MM.1S (cell line): Measurements from ENCODE around the gene SAMD4A.

Source experiments
- DNase-seq: peaks from one replicate; pipeline ENCODE4 v3.0.0-alpha.2; 2015
- H2AFZ ChIP-seq: fragments of 300-600 bp; sonication (generic); 2 replicates; pipeline ENCODE4 v1.6.0; 2016; ENCODE audit warnings: antibody characterized with exemption, low read length
- H3F3A ChIP-seq: fragments of 300-600 bp; sonication (generic); 2 replicates; pipeline ENCODE4 v1.6.1; 2016; ENCODE audit warnings: mild to moderate bottlenecking, antibody characterized with exemption, low read length, moderate library complexity, mixed read lengths; ENCODE audit not compliant: insufficient read depth
- H3K27ac ChIP-seq: fragments of 300-600 bp; sonication (generic); 2 replicates; pipeline ENCODE4 v1.5.1; 2016; ENCODE audit warnings: mild to moderate bottlenecking, low read length
- H3K27me3 ChIP-seq: fragments of 300-600 bp; sonication (generic); replicated peaks from 2 replicates; pipeline ENCODE4 v1.6.0; 2016; ENCODE audit warnings: low read length; ENCODE audit not compliant: insufficient read depth
- H3K36me3 ChIP-seq: fragments of 300-600 bp; sonication (generic); replicated peaks from 2 replicates; pipeline ENCODE4 v1.6.1; 2016; ENCODE audit warnings: mild to moderate bottlenecking, low read length, mixed read lengths; ENCODE audit not compliant: insufficient read depth
- H3K4me1 ChIP-seq: fragments of 300-600 bp; sonication (generic); 2 replicates; pipeline ENCODE4 v1.6.1; 2016; ENCODE audit warnings: low read length, mixed read lengths
- H3K4me2 ChIP-seq: fragments of 300-600 bp; sonication (generic); 2 replicates; pipeline ENCODE4 v1.6.0; 2016; ENCODE audit warnings: low read depth, low read length
- H3K4me3 ChIP-seq: fragments of 300-600 bp; sonication (generic); 2 replicates; pipeline ENCODE4 v1.5.1; 2016; ENCODE audit warnings: low read length, mixed read lengths
- H3K79me2 ChIP-seq: fragments of 300-600 bp; sonication (generic); 2 replicates; pipeline ENCODE4 v1.6.1; 2016; ENCODE audit warnings: mixed run types, low read length, mixed read lengths
- H3K9ac ChIP-seq: fragments of 300-600 bp; sonication (generic); 2 replicates; pipeline ENCODE4 v1.6.1; 2016; ENCODE audit warnings: low read length, mixed read lengths
- H3K9me2 ChIP-seq: fragments of 300-600 bp; sonication (generic); replicated peaks from 2 replicates; pipeline ENCODE4 v1.6.1; 2016; ENCODE audit warnings: mild to moderate bottlenecking, low read length, mixed read lengths; ENCODE audit not compliant: insufficient read depth
- H3K9me3 ChIP-seq: fragments of 300-600 bp; sonication (generic); replicated peaks from 2 replicates; pipeline ENCODE4 v1.6.1; 2016; ENCODE audit warnings: mild to moderate bottlenecking, low read length, mixed read lengths; ENCODE audit not compliant: insufficient read depth
- H4K20me1 ChIP-seq: fragments of 300-600 bp; sonication (generic); 2 replicates; pipeline ENCODE4 v1.6.1; 2016; ENCODE audit warnings: mild to moderate bottlenecking, low read length, moderate library complexity, mixed read lengths; ENCODE audit not compliant: insufficient read depth
- EZH2 ChIP-seq: fragments of 300-600 bp; sonication (generic); optimal IDR thresholded peaks from 2 replicates; pipeline ENCODE3; 2017; ENCODE audit warnings: low read depth, mild to moderate bottlenecking, antibody characterized with exemption, low read length, mixed read lengths
- EZH2phosphoT487 ChIP-seq: fragments of 300-600 bp; sonication (generic); IDR thresholded peaks from 2 replicates; pipeline ENCODE4 v1.6.1; 2018; ENCODE audit warnings: antibody characterized with exemption, low read length
- TF ChIP-seq, protein P1 (sequence below): fragments of 300-600 bp; sonication (generic); IDR thresholded peaks from 2 replicates; pipeline ENCODE4 v1.5.1; 2016; ENCODE audit warnings: antibody characterized with exemption, low read length, mixed read lengths

The SAMD4A gene

DNA sequence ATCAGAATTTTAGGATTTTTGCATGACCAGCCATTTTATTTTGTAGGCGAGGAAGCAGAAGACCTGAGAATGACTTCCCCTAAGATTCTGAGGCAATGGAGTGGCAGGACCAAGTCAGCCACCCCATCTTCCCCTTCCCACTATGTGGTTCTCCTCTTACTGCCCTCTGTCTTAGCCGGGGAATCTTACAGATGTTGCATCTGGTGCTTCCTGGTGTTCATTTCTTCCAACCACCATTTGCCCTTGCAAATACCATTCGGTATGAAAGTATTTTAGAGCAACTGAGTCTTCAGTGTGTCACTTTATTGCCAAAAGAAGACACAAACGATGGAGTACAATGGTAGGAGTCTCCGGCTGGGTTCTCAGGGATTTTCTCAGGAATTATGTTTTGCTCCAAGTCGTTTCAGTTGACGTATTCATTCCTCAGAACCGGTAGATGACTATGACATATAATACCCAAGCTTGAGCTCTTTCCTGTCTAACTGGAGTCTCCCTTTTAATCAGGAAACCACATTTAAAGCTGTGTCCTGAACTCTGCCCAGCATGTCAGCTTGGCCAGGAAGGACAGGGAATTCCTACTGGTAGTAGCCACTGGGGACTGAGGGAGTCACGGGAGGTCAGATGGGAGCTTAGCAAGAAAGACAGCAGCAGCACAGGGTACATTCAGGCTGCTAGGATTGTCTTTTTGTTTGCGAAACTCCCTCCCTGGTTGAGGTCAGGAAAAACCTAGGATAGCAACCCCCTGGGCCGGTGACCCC is 87.0 kb downstream of the SAMD4A start:
- Histone ChIP-seq H3K27me3 (no peaks in the 10 kb centered on the region), H2AFZ (no peak overlapping the region), H4K20me1 (no peaks in the 10 kb centered on the region), H3K9me3 (no peaks in the 10 kb centered on the region), H3K27ac (no peak overlapping the region), H3K36me3 (no peaks in the 10 kb centered on the region), H3K79me2 (no peaks in the 10 kb centered on the region), H3K9me2 (no peaks in the 10 kb centered on the region), H3F3A (no peaks in the 10 kb centered on the region), H3K4me2 (no peak overlapping the region), H3K4me1 (no peaks in the 10 kb centered on the region), H3K9ac (no peak overlapping the region), H3K4me3 (no peak overlapping the region)
- DNase-seq: no peak
- TF ChIP-seq EZH2phosphoT487: no peak
- no peak for TF ChIP-seq EZH2
- TF ChIP-seq, protein P1, sequence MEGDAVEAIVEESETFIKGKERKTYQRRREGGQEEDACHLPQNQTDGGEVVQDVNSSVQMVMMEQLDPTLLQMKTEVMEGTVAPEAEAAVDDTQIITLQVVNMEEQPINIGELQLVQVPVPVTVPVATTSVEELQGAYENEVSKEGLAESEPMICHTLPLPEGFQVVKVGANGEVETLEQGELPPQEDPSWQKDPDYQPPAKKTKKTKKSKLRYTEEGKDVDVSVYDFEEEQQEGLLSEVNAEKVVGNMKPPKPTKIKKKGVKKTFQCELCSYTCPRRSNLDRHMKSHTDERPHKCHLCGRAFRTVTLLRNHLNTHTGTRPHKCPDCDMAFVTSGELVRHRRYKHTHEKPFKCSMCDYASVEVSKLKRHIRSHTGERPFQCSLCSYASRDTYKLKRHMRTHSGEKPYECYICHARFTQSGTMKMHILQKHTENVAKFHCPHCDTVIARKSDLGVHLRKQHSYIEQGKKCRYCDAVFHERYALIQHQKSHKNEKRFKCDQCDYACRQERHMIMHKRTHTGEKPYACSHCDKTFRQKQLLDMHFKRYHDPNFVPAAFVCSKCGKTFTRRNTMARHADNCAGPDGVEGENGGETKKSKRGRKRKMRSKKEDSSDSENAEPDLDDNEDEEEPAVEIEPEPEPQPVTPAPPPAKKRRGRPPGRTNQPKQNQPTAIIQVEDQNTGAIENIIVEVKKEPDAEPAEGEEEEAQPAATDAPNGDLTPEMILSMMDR: no peak

DNA sequence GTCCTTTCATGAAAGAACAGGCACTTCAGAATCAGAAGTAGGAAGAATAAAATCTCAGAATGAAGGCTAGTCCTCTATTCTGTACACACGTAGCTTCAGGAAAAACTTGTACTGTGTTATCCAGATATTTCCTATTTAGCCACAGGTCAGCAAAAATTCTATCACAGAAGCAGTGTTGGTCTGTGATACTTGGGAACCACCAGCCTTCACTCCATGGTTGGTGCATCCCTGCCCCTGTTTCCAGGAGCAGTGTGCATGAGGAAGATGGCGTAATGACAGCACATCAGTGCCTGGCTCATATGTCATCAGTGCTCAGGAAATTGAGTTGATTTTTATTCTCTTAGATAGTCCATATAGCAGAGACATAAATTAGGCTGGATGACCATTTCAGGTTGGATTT is 87.7 kb downstream of the SAMD4A start:
- H3K36me3 ChIP-seq: no peaks in the 10 kb centered on the region
- H3K9me3 ChIP-seq: no peaks in the 10 kb centered on the region
- no peak overlapping the region for H3K9ac ChIP-seq
- H3K4me2 ChIP-seq: no peak overlapping the region
- H3K27me3 ChIP-seq: no peaks in the 10 kb centered on the region
- H2AFZ ChIP-seq: no peak overlapping the region
- no peaks in the 10 kb centered on the region for H3F3A ChIP-seq
- H3K9me2 ChIP-seq: no peaks in the 10 kb centered on the region
- H3K79me2 ChIP-seq: no peaks in the 10 kb centered on the region
- no peak for DNase-seq
- H3K4me3 ChIP-seq: no peak overlapping the region
- no peak for TF ChIP-seq EZH2
- no peak for TF ChIP-seq EZH2phosphoT487
- TF ChIP-seq, protein P1: no peak
- H3K4me1 ChIP-seq: no peaks in the 10 kb centered on the region
- no peaks in the 10 kb centered on the region for H4K20me1 ChIP-seq
- no peak overlapping the region for H3K27ac ChIP-seq

DNA sequence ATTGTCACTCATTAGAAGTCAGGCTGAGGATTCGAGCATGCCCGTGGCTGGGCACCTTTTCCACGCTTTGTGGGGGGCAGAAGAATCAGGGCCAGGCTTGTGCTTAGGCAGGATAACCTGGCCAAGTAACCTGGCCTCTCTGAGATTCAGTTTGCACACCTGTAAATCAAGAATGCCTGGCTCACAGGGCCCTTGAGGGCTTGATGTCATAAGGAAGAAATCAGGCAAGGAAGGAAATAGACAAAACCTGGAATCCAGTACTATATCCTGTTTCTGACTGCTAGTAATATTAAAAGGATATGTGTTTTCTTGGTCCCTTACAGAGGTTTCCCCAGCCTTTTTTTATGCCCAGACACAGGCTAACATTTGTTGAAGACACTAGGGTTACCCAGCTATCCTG is 91.9 kb downstream of the SAMD4A start:
- Histone ChIP-seq H3K4me3 (no peak overlapping the region), H3K9ac (no peak overlapping the region), H3K4me1 (no peaks in the 10 kb centered on the region), H3K9me2 (no peaks in the 10 kb centered on the region), H4K20me1 (no peaks in the 10 kb centered on the region), H3K4me2 (no peak overlapping the region), H3K27ac (no peak overlapping the region), H3K36me3 (no peaks in the 10 kb centered on the region), H3F3A (no peaks in the 10 kb centered on the region), H3K9me3 (no peaks in the 10 kb centered on the region), H2AFZ (no peak overlapping the region), H3K79me2 (no peaks in the 10 kb centered on the region), H3K27me3 (no peaks in the 10 kb centered on the region)
- DNase-seq: no peak
- no peak for TF ChIP-seq EZH2phosphoT487

DNA sequence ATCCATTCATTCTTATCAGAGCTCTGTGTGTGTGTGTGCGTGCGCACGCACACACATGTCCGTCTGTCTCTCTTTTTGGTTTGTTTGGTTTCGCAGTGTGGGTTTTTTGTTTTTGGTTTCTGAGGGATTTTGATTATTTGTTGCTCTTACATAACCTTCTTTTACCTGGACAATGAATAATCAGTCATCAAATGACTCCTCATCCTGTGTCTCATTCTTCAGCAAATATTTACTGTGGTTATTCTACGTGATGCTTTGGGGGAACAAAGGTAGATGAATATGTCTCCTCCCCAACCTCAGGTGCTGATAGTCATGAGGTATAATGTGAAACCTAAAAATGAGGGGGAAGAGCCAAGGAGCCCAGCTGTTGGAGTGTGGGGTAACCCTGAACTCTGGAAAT is 92.4 kb downstream of the SAMD4A start:
- H4K20me1 ChIP-seq: no peaks in the 10 kb centered on the region
- H3K36me3 ChIP-seq: no peaks in the 10 kb centered on the region
- H3K9me2 ChIP-seq: no peaks in the 10 kb centered on the region
- H3K9me3 ChIP-seq: no peaks in the 10 kb centered on the region
- H3K4me3 ChIP-seq: no peak overlapping the region
- no peaks in the 10 kb centered on the region for H3K27me3 ChIP-seq
- H3K27ac ChIP-seq: no peak overlapping the region
- H2AFZ ChIP-seq: no peak overlapping the region
- H3K9ac ChIP-seq: no peak overlapping the region
- TF ChIP-seq EZH2 (no peak), EZH2phosphoT487 (no peak)
- TF ChIP-seq, protein P1: no peak
- no peaks in the 10 kb centered on the region for H3K4me1 ChIP-seq
- no peaks in the 10 kb centered on the region for H3F3A ChIP-seq
- no peak overlapping the region for H3K4me2 ChIP-seq
- DNase-seq: no peak
- H3K79me2 ChIP-seq: no peaks in the 10 kb centered on the region
